HG02798 (cell line): Measurements from ENCODE around the gene SPOP.

ENCODE experiments used
- ATAC-seq: cut with Tn5 transposase; IDR thresholded peaks from one replicate; pipeline ENCODE4 v1.9.1; 2021; ENCODE audit warnings: mild to moderate bottlenecking; ENCODE audit not compliant: unreplicated experiment, poor library complexity

The SPOP gene

DNA sequence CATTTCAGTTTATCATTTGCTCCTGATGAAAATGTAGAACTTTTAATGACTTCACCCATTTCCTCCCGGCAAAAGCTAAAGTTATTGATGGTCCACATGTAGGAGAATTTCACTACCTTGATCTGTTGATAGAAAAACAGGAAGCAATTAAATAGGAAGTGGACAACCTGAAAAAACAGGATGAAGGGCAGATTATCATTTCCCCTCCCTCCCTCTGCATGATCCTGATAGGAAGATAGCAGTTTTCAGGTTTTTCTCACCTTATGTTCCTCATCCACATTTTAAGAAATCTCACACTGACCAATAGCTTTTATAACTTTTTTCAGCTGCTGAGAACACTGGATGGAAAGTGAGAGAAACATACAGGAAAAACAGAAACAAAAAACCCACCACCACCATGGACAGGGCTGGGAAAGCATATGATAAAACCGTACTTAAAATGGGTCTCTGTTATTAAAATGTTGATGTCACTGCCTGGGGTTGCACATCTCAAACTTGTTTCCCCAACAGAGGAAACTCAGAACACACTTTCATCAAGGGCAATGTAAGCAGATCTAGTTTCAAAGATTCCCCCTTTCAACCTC lies 55.9 kb downstream of the SPOP start:
- ATAC-seq, result no peak

GRCh38 chr17:49621420-49621819 lies 56.5 kb downstream of the SPOP start:
- ATAC-seq, result no peak

GRCh38 chr17:49618028-49618611 lies 59.8 kb downstream of the SPOP start:
- ATAC-seq, result no peak

DNA sequence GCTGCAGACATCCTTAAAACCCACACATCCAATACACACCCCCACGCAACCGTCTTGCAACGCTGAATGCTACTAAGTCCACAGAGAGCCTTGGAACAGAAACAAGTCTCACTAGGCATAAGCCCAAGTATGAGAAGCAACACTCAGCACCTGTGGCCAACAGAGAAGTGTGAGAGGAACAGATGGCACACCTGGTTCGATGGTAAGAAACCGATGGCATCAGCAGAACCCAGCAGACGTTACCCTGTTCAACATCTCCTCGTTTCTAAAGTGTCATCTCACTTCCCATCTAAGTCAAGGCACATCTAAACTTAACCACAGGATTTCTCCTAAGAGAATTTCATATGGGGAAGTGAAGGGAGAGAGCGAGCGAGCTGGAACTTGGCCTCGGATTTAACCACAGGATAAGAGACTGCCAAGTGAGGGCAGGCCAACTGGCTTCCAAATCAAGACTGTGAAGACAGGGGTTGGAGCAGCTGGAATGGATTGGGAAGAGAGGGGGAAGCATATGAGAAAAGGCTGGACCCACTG lies 61.2 kb downstream of the SPOP start:
- no peak for ATAC-seq

- no peak for ATAC-seq
Observed at GRCh38 chr17:49616086-49616485, 61.8 kb downstream of the SPOP start.

DNA sequence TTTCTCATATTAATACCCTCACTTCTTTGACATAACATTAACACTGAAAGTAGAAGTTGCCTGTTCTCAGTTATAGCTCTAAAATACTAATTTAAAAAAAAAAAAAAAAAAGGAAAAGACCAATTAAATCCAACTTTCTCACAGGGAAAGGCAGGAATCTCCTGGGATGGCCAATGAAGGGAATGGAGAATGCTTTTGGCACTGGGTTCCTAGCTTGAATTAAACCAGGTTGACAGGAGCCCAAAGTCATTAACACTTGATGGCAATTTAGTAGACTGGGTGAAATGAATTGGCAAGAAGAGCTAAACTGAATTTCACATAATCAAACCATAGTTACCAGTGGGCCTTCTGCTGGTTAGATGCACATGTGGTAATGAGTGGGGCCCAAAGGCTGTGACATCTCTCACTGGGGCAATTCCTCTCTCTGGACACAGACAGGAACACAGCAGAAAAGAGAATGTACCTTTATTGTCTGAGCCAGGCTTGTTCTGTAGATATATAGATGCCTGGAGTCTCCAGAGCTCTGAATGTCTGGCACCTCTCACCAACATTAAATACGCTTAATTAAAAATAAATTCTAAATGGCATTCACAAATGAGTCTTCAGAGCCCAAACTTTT lies 64.6 kb downstream of the SPOP start:
- ATAC-seq, result no peak

DNA sequence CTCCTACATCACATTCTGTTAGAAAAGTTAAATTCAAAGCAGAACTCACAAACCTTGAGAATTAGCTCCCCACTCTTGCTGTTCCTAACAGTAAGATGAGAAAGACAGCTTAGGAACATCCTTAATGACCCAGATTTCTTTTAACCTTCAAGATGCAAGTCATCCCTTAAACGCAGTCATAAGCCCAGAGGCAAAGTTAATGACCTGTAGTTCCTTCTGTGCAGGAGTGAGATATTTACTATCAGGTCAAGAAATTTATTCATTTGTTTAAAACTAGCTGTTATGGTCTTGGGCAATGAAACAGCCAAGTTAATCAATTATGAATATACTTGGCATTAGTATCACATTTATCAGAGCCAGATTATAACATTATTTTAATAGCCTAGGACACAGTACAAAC lies 65.2 kb downstream of the SPOP start:
- ATAC-seq, result no peak

- ATAC-seq, result no peak
Observed at GRCh38 chr17:49610883-49611584, 66.9 kb downstream of the SPOP start.

DNA sequence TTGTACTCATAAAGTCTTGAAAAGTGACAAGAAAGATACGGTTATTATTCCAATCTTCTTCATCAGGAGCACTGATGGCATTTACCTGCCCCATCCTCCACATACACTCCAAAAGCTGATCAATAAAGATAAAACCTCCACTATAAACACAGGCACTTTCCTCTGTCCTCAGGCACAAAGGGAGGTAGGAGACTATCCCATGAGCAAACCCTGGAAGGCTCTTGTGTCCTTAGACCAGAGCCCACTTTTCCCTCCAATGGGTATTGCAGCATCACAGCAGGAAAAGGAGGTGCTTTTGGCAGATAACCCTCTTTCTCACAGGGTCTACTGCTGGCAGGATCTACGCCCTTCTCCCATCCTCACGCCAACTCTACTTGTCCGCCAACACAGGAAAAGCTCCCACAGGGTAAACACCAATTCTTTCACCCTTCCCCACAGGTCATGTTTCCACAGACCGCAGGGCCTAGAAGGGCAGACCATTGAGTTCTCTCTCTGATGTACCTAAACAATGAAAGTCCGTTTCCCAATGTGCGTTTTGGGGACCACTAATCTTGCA lies 73.5 kb downstream of the SPOP start:
- ATAC-seq, result no peak

- ATAC-seq, result no peak
Observed at GRCh38 chr17:49603720-49604119, 74.2 kb downstream of the SPOP start.

DNA sequence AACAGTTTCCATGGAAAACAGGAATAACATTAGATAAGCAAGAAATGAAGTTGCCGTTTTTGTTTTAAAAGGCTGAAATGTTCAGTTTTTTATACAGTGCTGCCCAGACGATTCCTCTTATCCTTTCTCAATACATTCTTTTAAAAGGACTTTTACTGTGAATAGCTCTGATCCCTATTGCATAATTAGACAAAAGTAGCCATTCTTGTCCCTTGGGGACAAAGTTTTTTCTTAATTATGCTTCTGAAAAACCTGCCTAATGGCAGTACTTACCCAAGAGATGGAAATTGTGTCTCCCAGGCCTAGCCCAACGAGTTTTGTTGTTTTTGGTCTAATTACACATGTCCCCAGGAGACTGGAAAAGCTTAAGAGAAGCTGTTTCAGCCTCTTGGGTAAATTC lies 74.7 kb downstream of the SPOP start:
- ATAC-seq, result no peak

DNA sequence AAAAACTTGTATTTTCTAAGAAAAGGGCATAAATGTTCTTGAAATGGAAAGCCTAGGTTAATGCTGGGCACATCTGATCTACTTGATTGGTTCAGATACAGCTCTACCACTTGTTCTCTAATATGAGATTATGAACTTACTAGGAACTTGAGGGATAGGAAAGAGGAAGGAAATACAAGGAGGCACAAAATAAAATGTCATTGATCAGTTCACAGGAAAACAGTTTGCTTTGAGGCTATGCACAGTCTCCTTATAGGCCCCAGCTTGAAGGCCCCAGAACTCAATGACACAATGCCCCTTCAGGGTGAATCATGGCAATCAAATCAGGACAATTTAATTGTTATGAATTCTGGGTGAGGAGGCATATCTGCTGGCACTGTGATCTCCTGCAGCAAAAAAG lies 75.1 kb downstream of the SPOP start:
- ATAC-seq, result no peak

DNA sequence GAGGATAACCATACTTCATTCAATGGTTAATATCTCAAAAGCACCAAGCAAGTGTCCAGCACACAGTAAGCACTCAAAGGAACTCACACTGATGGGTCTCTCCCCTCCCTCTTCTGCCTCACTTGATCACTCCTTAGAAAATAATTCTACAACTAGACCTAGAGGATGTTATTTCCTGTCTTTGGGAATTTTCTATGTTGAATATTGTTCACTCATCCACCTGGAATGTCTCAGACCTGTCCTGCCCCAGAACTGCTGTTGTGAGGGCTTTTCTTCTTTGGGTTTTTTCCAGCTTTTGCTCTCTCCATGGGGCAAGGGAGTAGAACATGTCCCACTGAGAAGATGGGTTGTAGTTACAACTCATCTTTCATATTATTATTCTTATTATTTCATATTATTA lies 76.9 kb downstream of the SPOP start:
- no peak for ATAC-seq

GRCh38 chr17:49598918-49599317 lies 79.0 kb downstream of the SPOP start:
- no peak for ATAC-seq

DNA sequence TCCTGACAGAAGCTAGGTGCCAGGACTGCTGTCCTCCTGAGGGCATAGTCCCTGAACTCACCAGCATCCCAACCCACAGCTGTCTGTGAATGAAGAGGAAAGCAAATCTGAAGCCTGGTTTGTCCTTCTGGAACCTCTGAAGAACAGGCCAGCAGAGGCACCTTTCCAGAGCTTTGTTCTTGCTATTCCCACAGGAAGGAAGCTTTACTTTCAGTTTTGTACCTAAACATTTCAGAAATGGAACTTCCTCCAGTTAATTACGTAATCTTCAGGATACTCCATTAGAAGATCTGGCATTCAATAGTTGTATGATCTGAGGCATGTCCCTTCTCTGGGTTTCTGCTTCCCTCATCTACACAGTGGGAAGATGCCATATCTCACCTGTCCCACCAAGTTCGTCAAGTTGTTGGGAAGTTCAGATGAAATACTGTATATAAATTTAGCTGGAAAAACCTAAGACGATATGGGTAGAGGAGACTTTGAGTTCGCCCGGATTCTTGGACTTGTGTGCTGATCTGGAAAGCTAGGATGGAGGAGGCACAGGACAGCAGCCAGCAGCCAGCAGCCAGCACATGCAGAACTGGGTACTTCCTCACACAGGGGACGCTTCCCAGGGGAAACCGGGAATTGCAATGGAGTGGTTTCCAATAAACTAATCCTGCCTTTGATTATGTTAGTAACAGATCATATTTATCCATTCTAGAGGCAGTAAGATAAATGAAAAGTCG lies 79.8 kb downstream of the SPOP start:
- no peak for ATAC-seq

DNA sequence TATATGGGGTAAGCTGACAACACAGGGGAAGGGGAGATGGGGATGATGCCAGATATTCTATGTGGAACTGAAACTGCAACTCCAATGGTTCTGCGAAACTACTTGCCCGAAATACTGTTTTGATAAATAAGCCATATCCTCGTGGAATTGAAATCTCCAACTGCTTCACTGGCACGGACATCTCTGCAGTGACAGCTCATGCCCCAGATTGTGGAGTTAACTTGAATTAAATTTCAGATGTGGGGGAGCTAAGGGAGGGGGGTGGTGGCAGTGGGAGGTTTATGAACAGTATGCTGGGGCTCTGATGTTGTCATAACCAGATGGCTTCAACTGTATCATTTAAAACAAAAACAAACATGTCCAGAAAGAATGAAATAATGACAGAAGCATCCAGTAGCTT lies 80.5 kb downstream of the SPOP start:
- no peak for ATAC-seq

DNA sequence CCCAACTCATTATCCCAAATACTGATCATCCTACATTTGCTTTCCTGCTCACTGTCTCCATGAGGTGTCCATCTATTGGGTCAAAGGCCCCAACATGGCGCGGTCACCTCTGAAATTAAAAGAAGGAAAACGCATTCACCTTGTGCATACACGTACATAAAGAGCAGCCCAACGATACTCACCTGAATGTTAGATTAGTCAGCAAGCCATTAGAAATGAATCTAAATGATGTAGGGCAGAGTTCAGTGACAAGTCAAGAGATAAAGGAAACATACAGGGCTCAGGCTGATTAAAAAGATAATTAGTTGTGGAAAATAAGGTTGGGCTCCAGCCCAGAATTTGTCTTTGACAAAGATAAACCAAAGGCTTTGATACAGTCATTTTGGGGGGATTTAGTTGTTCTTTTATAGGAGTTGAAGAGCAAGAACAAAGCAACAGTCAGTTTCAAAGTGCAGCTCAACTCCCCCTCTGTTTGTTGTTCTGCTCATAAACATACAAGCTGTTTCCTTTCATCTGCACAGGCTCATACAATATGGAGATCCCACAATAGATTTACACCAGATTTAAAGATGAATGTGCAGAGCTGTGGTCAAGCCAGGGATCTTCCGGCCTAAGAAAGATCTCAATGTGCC lies 81.2 kb downstream of the SPOP start:
- ATAC-seq, result no peak

- no peak for ATAC-seq
Observed at GRCh38 chr17:49595980-49596379, 81.9 kb downstream of the SPOP start.

DNA sequence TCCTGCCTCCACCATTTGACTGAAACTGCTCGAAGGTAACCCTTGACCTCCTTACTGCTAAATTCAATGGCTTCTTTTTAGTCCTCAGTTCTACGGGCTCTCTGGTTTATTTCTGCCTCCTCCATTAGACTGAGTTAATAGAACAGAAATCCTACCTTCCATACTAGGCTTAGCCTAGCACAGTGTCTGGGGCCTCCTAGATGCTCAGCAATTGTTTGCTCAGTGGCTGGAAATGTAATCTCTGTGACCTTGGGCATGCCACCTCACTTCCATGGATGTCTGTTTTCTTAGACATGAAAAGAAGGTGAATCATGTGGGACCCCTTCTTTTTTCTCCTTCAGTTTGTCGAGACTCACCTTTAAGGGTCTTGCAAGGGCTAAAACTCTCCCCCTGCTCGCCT lies 82.6 kb downstream of the SPOP start:
- no peak for ATAC-seq

GRCh38 chr17:49592263-49592662 lies 85.6 kb downstream of the SPOP start:
- no peak for ATAC-seq
